GM12892 (cell line): ENCODE data around the gene PDXDC1.
"Not testable (repeated sequence)": the region's sequence is repeated elsewhere in the genome, so short reads cannot be mapped to it uniquely, and the experiment has no call there.

ENCODE experiments used
- POLR2A ChIP-seq: IDR thresholded peaks from 2 replicates; pipeline ENCODE4 v1.6.1; 2011; ENCODE audit warnings: low read depth, low read length, control low read depth
- POLR2AphosphoS5 ChIP-seq: IDR thresholded peaks from 2 replicates; pipeline ENCODE4 v1.6.1; 2011; ENCODE audit warnings: low read depth, low read length, control low read depth

GRCh38 chr16:15134752-15135482 lies 160.1 kb downstream of the PDXDC1 start:
- TF ChIP-seq POLR2AphosphoS5, POLR2A: not testable (repeated sequence)
